ENCODE data around the gene SLC35C1. TPM values are rescaled to one million over a fixed set of nuclear protein-coding genes. Genes with fewer than 3 reads are reported as not detected.

SLC35C1 gene
- total RNA-seq (2022) (18.1 and 20.5 TPM in 2 replicates), Bru-seq, nascent RNA (percentile 61 among the genes with signal in this experiment), BruChase-seq, experiment 1, labeled RNA remaining after a 6-hour chase (percentile 65 among the genes with signal in this experiment), BruChase-seq, experiment 2, labeled RNA remaining after a 2-hour chase (percentile 74 among the genes with signal in this experiment)
- long read RNA-seq, full-length matches to known transcripts: 33 of 48 reads
- long read RNA-seq, partial matches to known transcripts: 0 of 48 reads
- long read RNA-seq, other reads (novel, unspliced or antisense): 15 of 48 reads

DNA sequence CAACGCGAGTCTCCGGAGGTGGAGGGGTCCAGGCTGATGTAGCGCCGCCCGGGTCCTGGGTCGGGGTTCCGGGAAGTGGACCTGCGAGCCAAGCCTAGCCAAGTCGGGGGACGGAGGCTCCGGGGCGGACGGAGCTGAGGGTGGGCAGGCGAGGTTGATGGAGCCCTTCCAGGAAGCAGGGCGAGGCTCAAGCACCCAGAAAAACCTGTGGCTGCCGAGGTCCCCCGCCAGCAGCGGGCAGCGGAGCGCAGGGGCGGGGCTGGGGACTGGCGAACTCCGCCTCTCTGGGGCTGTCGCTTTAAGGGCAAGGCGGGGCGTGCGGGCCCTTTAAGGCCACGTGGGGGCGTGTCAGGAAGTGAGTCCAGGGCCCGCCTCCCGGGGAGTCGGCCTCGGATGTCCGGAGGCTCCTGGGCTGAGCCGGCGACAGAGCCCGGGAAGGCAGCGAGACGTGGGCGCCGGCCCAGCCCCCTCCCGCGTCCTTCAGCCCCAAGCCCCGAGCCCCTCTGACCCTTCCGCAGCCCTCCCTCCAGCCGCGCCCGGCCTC lies at the start of gene SLC35C1:
Gene SLC35C1 (plus strand): TSS at position 389 of the 544 bp plus-strand sequence. CDS start 653 bp downstream, outside the sequence.
- no TSS peak for BruUV-seq (replicated peaks)
- Mint-ChIP-seq H3K4me3 (ENCODE audit: low read depth, unreplicated experiment) (peak within 1 kb of the TSS; percentile 96), H3K9me3 (ENCODE audit: low read depth, unreplicated experiment) (peaks cover 3% of the 10 kb centered on the region), H3K27ac (ENCODE audit: unreplicated experiment) (peak within 1 kb of the TSS; percentile 84), H3K4me1 (ENCODE audit: low read depth, unreplicated experiment) (peaks cover 16% of the 10 kb centered on the region), H3K27me3 (ENCODE audit: unreplicated experiment) (no peaks in the 10 kb centered on the region), H3K36me3 (ENCODE audit: insufficient read depth, unreplicated experiment) (peaks cover 37% of the 10 kb centered on the region)
- CTCF ChIA-PET: interaction anchor here (0.9 to 2.2 kb wide), 2 partner anchors 33 to 38 kb away, joined by 3 to 7 read pairs; no protein-coding TSS in a partner anchor
- DNase-seq: peak; percentile 98
- TF ChIP-seq, protein P1, sequence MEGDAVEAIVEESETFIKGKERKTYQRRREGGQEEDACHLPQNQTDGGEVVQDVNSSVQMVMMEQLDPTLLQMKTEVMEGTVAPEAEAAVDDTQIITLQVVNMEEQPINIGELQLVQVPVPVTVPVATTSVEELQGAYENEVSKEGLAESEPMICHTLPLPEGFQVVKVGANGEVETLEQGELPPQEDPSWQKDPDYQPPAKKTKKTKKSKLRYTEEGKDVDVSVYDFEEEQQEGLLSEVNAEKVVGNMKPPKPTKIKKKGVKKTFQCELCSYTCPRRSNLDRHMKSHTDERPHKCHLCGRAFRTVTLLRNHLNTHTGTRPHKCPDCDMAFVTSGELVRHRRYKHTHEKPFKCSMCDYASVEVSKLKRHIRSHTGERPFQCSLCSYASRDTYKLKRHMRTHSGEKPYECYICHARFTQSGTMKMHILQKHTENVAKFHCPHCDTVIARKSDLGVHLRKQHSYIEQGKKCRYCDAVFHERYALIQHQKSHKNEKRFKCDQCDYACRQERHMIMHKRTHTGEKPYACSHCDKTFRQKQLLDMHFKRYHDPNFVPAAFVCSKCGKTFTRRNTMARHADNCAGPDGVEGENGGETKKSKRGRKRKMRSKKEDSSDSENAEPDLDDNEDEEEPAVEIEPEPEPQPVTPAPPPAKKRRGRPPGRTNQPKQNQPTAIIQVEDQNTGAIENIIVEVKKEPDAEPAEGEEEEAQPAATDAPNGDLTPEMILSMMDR (IDR thresholded peaks at IDR 0.05; ENCODE audit: unreplicated experiment): no peak
- intact Hi-C loops (cut with micrococcal nuclease; ENCODE audit: unreplicated experiment): loop anchor here (5.0 kb wide), 1 partner anchor 42 kb away; the partner anchor contains the start of gene CRY2

DNA sequence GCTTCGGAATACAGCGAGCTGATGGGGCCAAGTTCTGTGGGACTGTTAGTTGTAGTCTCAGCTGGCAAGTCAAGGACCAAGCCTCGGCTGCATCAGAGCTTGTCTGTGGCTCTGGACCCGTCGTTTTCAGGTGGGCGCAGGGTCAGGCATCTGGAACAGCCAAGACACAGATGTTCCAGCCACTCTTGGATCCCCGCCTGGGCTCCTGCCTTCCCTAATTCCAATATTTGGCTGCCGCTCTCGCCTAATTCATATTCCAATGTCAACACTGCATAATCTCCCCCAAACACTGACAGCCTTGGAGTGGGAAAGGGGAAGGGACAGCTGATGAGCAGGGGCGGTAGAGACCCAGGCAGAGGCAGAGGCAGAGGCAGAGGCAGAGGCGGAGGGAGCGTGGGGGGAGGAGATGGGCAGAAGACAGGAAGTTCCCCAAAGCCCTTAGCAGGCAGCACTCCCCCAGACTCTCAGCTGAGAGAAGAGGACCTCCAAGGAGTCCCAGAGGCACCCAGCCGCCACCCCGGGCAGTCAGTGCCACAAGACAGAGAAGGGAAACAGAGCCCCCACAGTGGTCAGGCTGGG lies 49.6 kb upstream of the SLC35C1 start:
- CTCF ChIA-PET: interaction anchor here (1.4 kb wide), 1 partner anchor 16 kb away, joined by 3 read pairs; no protein-coding TSS in a partner anchor
- no peak overlapping the region for H3K27ac Mint-ChIP-seq (ENCODE audit: unreplicated experiment)
- DNase-seq: no peak
- TF ChIP-seq, protein P1 (IDR thresholded peaks at IDR 0.05; ENCODE audit: unreplicated experiment): no peak
- no peaks in the 10 kb centered on the region for H3K4me1 Mint-ChIP-seq (ENCODE audit: low read depth, unreplicated experiment)
- BruUV-seq (replicated peaks): no TSS peak
- no peaks in the 10 kb centered on the region for H3K9me3 Mint-ChIP-seq (ENCODE audit: low read depth, unreplicated experiment)
- no peaks in the 10 kb centered on the region for H3K36me3 Mint-ChIP-seq (ENCODE audit: insufficient read depth, unreplicated experiment)
- H3K27me3 Mint-ChIP-seq (ENCODE audit: unreplicated experiment): peaks cover 80% of the 10 kb centered on the region
- no peak overlapping the region for H3K4me3 Mint-ChIP-seq (ENCODE audit: low read depth, unreplicated experiment)
- intact Hi-C loops (cut with micrococcal nuclease; ENCODE audit: unreplicated experiment): no loop called here

DNA sequence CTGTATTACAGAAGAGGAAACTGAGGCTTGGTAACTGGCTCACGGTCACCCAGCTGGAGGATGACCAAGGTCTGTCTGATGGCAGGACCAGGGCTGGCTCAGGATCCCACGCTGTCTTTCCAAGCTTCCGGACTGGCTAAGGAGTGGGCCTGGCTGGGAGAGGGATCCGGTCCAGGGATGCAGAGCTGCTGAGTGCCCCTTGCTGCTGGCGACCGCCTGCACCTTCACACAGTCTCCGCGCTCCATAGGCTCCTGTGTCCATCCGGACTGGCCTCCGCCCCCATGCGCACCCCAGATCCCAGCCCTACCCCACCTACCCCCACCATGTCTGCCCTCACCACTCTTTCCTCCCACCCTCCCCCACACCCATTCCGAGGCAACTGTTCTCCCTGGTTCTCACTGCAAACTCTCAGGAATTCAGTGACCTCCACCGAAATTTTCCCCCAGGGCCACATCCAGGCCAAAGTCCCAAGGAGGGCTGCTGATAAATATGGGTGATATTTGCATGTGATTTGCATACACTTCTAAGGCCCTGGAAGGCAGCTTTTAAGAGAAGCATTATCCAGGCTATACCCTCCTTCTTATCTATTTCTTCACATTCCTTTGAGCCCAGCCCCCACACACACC lies 48.5 kb upstream of the SLC35C1 start:
- no peak for DNase-seq
- Mint-ChIP-seq H3K27ac (ENCODE audit: unreplicated experiment) (no peak overlapping the region), H3K4me3 (ENCODE audit: low read depth, unreplicated experiment) (no peak overlapping the region), H3K9me3 (ENCODE audit: low read depth, unreplicated experiment) (no peaks in the 10 kb centered on the region), H3K4me1 (ENCODE audit: low read depth, unreplicated experiment) (no peaks in the 10 kb centered on the region), H3K36me3 (ENCODE audit: insufficient read depth, unreplicated experiment) (no peaks in the 10 kb centered on the region), H3K27me3 (ENCODE audit: unreplicated experiment) (peaks cover 69% of the 10 kb centered on the region)
- intact Hi-C loops (cut with micrococcal nuclease; ENCODE audit: unreplicated experiment): no loop called here
- TF ChIP-seq, protein P1 (IDR thresholded peaks at IDR 0.05; ENCODE audit: unreplicated experiment): no peak
- BruUV-seq (replicated peaks): no TSS peak
- CTCF ChIA-PET: interaction anchor here (1.4 kb wide), 1 partner anchor 15 kb away, joined by 3 read pairs; no protein-coding TSS in a partner anchor

DNA sequence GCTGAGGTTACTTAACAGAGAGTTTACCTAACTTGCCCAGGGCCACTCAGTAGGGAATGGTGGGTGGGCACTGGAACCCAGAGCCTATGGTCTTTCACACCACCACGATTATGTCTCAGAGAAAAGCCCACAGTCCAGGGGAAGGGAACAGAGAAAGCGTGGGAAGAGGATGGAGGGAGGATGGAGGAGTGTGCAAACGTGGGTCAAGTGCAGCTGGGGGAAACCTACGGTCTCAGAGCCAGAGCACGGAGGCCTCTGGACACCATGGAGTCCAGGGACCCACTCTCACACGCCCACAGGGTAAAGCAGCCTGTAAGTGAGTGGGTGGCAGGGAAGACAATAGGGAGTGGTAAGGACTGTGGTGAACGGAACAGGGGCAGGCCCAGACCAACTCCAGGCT lies 47.3 kb upstream of the SLC35C1 start:
- no peak overlapping the region for H3K27ac Mint-ChIP-seq (ENCODE audit: unreplicated experiment)
- TF ChIP-seq, protein P1 (IDR thresholded peaks at IDR 0.05; ENCODE audit: unreplicated experiment): no peak
- BruUV-seq (replicated peaks): no TSS peak
- DNase-seq: no peak
- no peaks in the 10 kb centered on the region for H3K36me3 Mint-ChIP-seq (ENCODE audit: insufficient read depth, unreplicated experiment)
- no peak overlapping the region for H3K4me3 Mint-ChIP-seq (ENCODE audit: low read depth, unreplicated experiment)
- no peaks in the 10 kb centered on the region for H3K9me3 Mint-ChIP-seq (ENCODE audit: low read depth, unreplicated experiment)
- CTCF ChIA-PET: interaction anchor here (0.5 to 1.0 kb wide), 2 partner anchors 14 to 27 kb away, joined by 3 to 4 read pairs; no protein-coding TSS in a partner anchor
- H3K4me1 Mint-ChIP-seq (ENCODE audit: low read depth, unreplicated experiment): no peaks in the 10 kb centered on the region
- intact Hi-C loops (cut with micrococcal nuclease; ENCODE audit: unreplicated experiment): no loop called here
- H3K27me3 Mint-ChIP-seq (ENCODE audit: unreplicated experiment): peaks cover 62% of the 10 kb centered on the region

Data from Calu3 (cell line).